HG03060 (cell line): ENCODE data around the gene RAP1GAP2.
"Not testable (repeated sequence)": the region's sequence is repeated elsewhere in the genome, so short reads cannot be mapped to it uniquely, and the experiment has no call there.

Experiments used
- ATAC-seq: cut with Tn5 transposase; IDR thresholded peaks from one replicate; pipeline ENCODE4 v1.9.1; 2021; ENCODE audit warnings: low read depth, moderate number of reproducible peaks; ENCODE audit not compliant: unreplicated experiment

RAP1GAP2 gene

GRCh38 chr17:2878751-2879254 lies 82.6 kb downstream of the RAP1GAP2 start:
- ATAC-seq: no peak

- ATAC-seq: no peak
Measured at GRCh38 chr17:2880050-2880449, 83.8 kb downstream of the RAP1GAP2 start.

- ATAC-seq: no peak
Measured at GRCh38 chr17:2881295-2881694, 85.1 kb downstream of the RAP1GAP2 start.

- no peak for ATAC-seq
Measured at GRCh38 chr17:2883544-2884213, 87.4 kb downstream of the RAP1GAP2 start.

GRCh38 chr17:2885733-2886132 lies 89.5 kb downstream of the RAP1GAP2 start:
- no peak for ATAC-seq

- no peak for ATAC-seq
Measured at GRCh38 chr17:2888326-2888725, 92.1 kb downstream of the RAP1GAP2 start.

- no peak for ATAC-seq
Measured at GRCh38 chr17:2889256-2889655, 93.0 kb downstream of the RAP1GAP2 start.

- ATAC-seq: not testable (repeated sequence)
Measured at GRCh38 chr17:2890778-2891177, 94.5 kb downstream of the RAP1GAP2 start.

GRCh38 chr17:2892305-2892971 lies 96.2 kb downstream of the RAP1GAP2 start:
- ATAC-seq: no peak

GRCh38 chr17:2893422-2893914 lies 97.2 kb downstream of the RAP1GAP2 start:
- no peak for ATAC-seq

GRCh38 chr17:2894782-2895181 lies 98.5 kb downstream of the RAP1GAP2 start:
- no peak for ATAC-seq

GRCh38 chr17:2897605-2898004 lies 101.4 kb downstream of the RAP1GAP2 start:
- no peak for ATAC-seq

- no peak for ATAC-seq
Measured at GRCh38 chr17:2898255-2898926, 102.2 kb downstream of the RAP1GAP2 start.

- ATAC-seq: no peak
Measured at GRCh38 chr17:2899906-2900305, 103.7 kb downstream of the RAP1GAP2 start.

- no peak for ATAC-seq
Measured at GRCh38 chr17:2900842-2901241, 104.6 kb downstream of the RAP1GAP2 start.

GRCh38 chr17:2901582-2901981 lies 105.3 kb downstream of the RAP1GAP2 start:
- ATAC-seq: no peak

GRCh38 chr17:2902546-2902945 lies 106.3 kb downstream of the RAP1GAP2 start:
- ATAC-seq: no peak

GRCh38 chr17:2903193-2903974 lies 107.1 kb downstream of the RAP1GAP2 start:
- no peak for ATAC-seq

GRCh38 chr17:2904135-2904534 lies 107.9 kb downstream of the RAP1GAP2 start:
- ATAC-seq: no peak

GRCh38 chr17:2905269-2905668 lies 109.0 kb downstream of the RAP1GAP2 start:
- ATAC-seq: no peak
